GM12891 (cell line): ENCODE results near the gene ZNF607.
A peak's percentile ranks its signal among the peaks of the same experiment; 100 is the strongest.
"Not testable (repeated sequence)": the region's sequence is repeated elsewhere in the genome, so short reads cannot be mapped to it uniquely, and the experiment has no call there.

Experiments
- DNase-seq: peaks from one replicate; pipeline ENCODE4 v3.0.0; 2011; ENCODE audit warnings: low spot score; ENCODE audit not compliant: insufficient read length
- FAIRE-seq: peaks from 2 replicates; lab custom pipeline; 2011; peaks lifted over from hg19 to GRCh38; lab: Jason Lieb, UNC
- PAX5 ChIP-seq: IDR thresholded peaks from 2 replicates; pipeline ENCODE4 v1.6.1; 2011; ENCODE audit warnings: low read length, moderate library complexity, mild to moderate bottlenecking; ENCODE audit not compliant: insufficient read depth, severe bottlenecking
- POLR2A ChIP-seq: IDR thresholded peaks from 2 replicates; pipeline ENCODE4 v1.6.1; 2011; ENCODE audit warnings: low read depth, low read length, control low read depth
- POLR2AphosphoS5 ChIP-seq: IDR thresholded peaks from 2 replicates; pipeline ENCODE4 v1.6.1; 2011; ENCODE audit warnings: low read depth, low read length, control low read depth
- POU2F2 ChIP-seq: IDR thresholded peaks from 2 replicates; pipeline ENCODE4 v1.6.1; 2011; ENCODE audit warnings: low read depth, mild to moderate bottlenecking, control low read depth, low read length, moderate library complexity
- SPI1 ChIP-seq: IDR thresholded peaks from 2 replicates; pipeline ENCODE4 v1.6.1; 2011; ENCODE audit warnings: low read depth, low read length, control low read depth
- TAF1 ChIP-seq: IDR thresholded peaks from 2 replicates; pipeline ENCODE4 v1.6.1; 2011; ENCODE audit warnings: low read depth, low read length, control low read depth

ZNF607 gene

DNA sequence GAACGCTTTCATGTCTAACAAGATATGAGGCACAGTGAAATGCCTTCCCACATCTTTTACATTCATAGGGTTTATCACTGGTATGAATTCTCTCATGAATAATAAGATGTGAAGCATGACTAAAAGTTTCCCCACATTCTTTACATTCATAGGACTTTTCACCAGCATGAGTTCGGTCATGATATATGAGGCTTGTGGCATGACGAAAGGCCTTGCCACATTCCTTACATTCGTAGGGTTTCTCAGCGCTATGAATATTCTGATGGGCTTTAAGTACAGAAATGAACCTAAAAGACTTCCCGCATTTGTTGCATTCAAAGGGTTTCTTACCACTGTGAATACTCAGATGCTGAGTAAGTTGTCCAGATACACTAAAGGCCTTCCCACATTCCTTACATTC lies 21.3 kb downstream of the ZNF607 start:
- no peak for TF ChIP-seq TAF1
- TF ChIP-seq POU2F2: no peak
- TF ChIP-seq PAX5: no peak
- TF ChIP-seq SPI1: no peak
- no peak for TF ChIP-seq POLR2AphosphoS5
- no peak for TF ChIP-seq POLR2A
- FAIRE-seq (peak; percentile 16), DNase-seq (no peak)

DNA sequence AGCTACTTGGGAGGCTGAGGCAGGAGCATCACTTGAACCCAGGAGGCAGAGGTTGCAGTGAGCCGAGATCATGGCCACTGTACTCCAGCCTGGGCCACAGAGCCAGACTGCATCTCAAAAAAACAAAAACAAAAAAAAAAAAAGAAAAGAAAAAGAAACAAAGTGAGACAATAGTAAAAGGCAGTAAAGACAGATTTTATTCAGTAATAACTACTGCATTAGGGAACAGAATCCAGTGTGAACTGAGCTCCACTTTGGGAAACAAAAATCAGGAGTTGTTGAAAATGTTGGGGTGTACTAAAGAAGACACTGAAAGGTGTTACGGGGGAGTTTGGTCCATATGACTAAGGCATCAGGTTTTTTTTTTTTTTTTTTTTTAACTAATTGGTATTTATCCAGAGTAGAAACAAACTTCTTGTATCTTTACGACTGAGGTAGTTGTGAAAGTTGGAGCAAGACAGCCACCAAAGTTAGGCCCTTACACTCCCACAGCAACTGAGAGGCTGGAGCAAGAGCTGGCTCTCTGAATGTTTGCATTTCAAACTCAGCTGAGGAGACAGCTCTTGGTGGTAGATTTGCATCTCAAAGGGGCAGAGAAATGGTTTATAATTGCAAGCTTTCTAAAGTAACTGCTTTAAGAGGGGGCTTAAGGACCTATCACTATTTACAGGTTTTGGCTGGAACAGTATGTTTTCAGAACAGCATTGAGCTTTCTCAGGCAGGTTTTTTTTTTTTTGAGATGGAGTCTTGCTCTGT lies 24.2 kb downstream of the ZNF607 start:
- DNase-seq (no peak), FAIRE-seq (no peak)
- TF ChIP-seq POLR2A (no peak), PAX5 (no peak), TAF1 (no peak), POLR2AphosphoS5 (no peak), POU2F2 (no peak), SPI1 (no peak)

DNA sequence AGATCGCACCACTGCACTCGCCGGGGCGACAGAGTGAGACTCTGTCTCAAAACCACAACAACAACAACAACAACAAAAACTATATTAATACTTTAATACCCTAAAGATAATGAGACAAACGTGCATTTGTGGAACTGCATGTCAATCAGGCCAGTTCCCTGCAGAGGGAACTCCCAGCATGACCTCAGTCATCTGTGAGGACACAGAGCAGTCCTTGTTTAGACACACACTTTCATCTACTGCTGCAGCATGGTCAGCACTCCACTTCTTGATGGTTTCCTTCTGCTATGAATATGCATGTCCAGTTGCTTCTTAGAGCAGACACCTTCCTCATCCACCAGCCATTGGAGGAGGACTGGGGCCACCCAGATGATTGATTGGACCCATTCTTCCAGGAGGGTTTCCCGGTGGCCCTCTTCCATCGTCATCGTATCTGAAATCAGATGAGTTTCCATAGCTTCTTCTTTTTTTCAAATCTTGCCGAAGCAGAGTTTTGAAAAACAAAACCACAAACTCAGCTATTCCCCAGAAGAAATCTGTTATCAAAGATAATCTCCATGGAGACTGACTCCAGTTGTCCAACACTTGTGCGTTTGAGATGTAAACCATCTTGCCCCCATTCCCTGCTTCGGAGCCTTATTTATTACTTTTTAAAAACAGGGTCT lies 26.5 kb downstream of the ZNF607 start:
- TF ChIP-seq POLR2A (no peak), PAX5 (no peak), POU2F2 (no peak), POLR2AphosphoS5 (no peak), SPI1 (no peak), TAF1 (no peak)
- FAIRE-seq: no peak
- no peak for DNase-seq

DNA sequence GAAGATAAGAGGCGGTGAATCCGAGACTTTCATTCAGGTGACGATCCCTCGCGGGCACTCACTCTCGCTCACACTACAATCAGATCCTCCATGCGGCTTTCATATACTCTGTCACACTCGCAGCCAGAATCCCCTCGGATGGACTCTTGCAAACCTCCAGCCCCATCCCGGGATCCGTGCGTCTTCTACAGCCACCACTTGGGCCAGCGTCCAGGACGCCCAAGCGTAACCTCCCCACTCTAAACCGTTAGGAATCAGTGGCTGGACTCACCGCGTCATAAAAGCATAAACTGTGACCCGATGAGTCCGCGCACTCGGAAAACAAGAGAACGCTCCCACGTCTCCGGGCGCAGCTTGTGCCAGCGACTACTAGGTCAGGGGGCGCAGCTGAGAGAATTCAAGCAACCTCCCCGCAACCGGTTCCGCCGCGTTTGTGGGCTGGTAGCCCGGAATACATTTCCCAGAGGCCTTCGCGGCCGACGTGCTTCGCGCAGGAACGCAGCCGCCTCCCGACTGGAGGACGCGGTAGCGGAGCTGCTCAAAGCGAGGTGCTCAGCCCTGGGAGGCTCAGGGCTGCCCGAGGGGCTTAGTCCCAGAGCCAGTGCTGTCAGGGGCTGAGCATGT lies 27.6 kb downstream of the ZNF607 start:
- FAIRE-seq (peak; percentile 92), DNase-seq (peak; percentile 49)
- TF ChIP-seq POLR2AphosphoS5 (no peak), POLR2A (no peak)

DNA sequence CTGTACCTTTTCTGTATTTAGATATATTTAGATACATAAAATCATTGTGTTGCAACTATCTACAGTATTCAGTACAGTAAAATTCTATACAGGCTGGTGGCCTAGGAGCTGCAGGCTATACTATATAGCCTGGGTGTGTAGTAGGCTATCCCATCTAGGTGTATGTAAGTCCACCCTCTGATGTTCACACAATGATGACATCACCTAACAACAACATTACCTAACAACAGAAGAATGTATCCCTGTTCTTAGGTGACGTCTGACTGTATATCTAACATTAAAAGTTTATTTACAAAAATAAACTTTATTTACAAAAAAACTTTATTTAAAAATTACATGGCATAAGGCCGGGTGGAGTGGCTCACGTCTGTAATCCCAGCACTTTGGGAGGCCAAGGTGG lies 36.0 kb downstream of the ZNF607 start:
- no peak for TF ChIP-seq POLR2A
- TF ChIP-seq POLR2AphosphoS5: no peak
- TF ChIP-seq PAX5: no peak
- no peak for TF ChIP-seq SPI1
- no peak for TF ChIP-seq POU2F2
- FAIRE-seq (no peak), DNase-seq (no peak)

DNA sequence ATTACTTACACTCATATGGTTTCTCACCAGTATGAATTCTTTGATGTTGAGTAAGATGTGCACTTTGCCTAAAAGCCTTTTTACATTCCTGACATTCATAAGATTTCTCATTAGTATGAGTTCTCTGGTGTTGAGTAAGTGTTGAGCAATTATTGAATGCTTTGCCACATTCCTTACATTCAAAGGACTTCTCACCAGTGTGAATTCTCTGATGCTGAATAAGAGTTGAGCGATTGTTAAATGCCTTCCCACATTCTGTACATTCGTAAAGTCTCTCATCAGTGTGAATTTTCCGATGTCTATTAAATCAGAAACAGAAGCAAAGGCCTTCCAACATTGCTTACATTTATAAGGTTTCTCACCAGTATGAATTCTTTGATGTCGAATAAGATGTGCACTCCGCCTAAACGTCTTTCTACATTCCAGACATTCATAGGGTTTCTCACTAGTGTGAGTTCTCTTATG lies 50.1 kb downstream of the ZNF607 start:
- no peak for TF ChIP-seq PAX5
- no peak for TF ChIP-seq POLR2A
- no peak for TF ChIP-seq POLR2AphosphoS5
- no peak for TF ChIP-seq TAF1
- TF ChIP-seq SPI1: no peak
- TF ChIP-seq POU2F2: no peak
- FAIRE-seq (no peak), DNase-seq (no peak)

DNA sequence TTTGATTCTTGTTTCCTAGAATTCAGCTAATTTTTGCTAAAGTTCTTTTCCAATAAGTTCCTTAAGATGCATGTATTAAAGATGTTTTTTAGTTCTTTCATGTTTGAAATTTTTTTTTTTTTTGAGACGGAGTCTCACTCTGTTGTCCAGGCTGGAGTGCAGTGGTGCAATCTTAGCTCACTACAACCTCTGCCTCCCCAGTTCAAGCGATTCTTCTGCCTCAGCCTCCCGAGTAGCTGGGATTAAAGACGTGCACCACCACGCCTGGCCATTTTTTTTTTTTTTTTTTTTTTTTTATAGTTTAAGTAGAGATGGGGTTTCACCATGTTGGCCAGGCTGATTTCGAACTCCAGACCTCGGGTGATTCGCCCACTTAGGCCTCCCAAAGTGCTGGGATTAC lies 62.4 kb downstream of the ZNF607 start:
- DNase-seq, FAIRE-seq: not testable (repeated sequence)

DNA sequence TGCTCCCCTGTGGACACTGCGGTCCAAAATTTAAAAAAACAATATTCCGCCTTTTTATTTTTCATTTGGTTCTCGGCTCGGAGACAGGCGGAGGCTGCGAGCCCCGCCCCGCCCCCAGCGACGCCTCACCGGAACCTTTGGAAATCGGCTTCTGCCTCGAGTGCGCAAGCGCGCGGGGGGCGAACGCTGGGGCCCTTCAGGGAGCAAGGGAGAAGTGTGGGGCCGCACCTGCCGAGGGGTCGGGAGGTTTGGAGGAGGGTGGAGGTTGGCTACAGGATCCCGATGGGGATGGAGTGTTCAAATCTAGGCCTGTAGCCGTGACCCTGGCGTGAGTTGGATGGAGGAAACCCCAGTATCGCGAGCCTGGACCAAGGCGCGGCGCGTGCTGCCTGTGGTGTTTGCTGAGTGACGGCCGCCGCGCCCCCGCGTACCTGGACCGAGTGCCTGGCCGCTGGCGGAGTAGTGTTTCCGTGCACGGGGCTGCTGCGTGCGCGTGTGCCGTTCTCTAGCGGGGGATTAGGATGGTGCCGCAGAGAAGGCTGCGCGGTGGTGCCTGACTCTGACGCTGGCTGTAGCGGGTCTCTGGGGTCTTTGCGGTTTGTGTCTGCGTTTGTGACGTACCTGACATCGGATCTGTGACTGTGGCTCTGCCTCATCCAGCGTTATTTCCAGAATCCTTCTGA lies 63.7 kb downstream of the ZNF607 start:
- no peak; the same call in 1 of the 2 replicates for TF ChIP-seq POU2F2
- TF ChIP-seq PAX5: no peak
- TF ChIP-seq TAF1: no peak; the same call in none of the 2 replicates
- TF ChIP-seq POLR2AphosphoS5: no peak
- peak; percentile 72; the same call in 1 of the 2 replicates for TF ChIP-seq POLR2A
- FAIRE-seq (peak; percentile 95), DNase-seq (peak; percentile 53)

DNA sequence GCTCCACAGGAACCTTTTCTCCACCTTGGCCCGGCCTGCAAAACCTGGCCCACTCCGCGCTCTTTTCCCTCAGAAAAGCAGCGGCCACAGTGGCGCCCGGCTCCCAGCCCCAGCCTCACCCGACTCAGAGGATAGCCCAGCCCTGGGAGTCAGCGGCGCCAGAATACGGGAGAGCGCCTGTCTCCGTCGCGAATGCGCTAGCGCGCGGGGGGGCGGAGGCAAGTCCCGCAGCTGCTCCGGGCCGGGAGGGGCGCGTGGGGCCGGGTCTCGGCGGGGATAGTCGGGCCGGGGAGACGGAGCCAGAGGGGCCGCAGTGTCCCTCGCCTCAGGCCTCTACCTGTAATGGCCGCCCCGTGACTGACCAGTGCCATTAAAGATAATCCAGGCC lies 64.3 kb downstream of the ZNF607 start, which contains the start of gene ZFP30:
Gene ZFP30 (minus strand): TSS at position 165 of the 388 bp plus-strand sequence. CDS start 7,643 bp downstream, outside the sequence.
- FAIRE-seq: peak; percentile 78
- TF ChIP-seq PAX5: no peak
- TF ChIP-seq SPI1: no peak
- no peak for TF ChIP-seq POU2F2
- no peak for TF ChIP-seq TAF1
- 0 out of 2 replicates have a peak, but pooled peaks have one; percentile 2 for TF ChIP-seq POLR2AphosphoS5
- DNase-seq: peak; percentile 53

DNA sequence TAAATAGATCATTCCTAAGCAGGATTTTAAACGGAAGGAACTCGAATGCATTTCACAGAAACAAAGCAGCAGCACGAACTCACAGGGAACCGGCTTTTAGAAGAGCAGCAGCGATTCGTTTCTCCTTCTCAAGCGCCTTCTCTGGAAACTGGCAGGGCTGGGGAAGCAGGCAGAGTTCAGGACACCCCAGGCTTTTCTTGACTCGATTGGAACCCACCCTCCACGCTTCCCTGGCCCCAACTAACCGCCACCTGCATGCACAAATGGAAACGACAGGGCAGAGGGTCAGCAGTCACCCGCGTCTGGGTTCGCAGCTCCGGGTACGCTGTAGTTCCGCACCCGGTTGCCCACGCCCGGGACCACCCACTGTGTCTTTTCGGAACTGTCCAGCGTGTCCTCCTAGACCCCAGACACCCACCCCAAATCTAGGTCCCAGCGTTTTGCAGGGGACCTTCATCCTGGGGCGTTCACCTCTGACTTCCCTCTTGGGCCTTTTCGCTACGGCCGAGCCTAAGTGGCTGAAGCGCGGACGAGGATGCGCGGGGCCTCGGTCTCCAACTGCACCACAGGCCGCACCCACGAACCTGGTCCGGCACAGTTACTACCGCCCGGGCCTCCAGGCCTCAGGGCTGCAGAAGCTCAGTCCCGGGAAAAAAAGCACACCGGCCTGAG lies 64.8 kb downstream of the ZNF607 start:
- peak; percentile 36 for DNase-seq
- TF ChIP-seq TAF1 (peak; percentile 51; the same call in 1 of the 2 replicates), POU2F2 (no peak), POLR2A (0 out of 2 replicates have a peak, but pooled peaks have one; percentile 48)
- peak; percentile 78 for FAIRE-seq
